ENCODE measurements around the gene TRIM63.

The TRIM63 gene

DNA sequence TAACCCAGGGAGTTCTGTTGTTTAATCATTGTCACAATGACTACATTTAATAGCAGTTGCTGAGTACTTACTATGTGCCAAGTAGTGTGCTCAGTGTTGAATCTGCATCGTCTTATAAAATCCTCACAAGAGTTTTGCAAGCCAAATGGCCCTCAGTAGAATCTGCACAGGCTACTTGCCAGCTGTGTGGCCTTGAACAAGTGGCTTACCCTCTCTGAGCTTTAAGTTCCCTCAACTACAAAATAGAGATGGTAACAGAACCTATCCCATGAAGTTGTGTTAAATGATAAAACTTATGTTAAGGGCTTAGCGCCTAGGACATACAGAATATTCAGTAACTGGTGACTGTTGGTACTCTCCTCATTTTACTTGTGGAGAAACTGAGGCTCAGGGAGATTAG, 12.4 kb downstream of the TRIM63 start:
- Histone ChIP-seq H3K9me3 (ENCODE audit: control insufficient read depth, insufficient read depth, low read length) (no peaks in the 10 kb centered on the region), H3K36me3 (ENCODE audit: insufficient read depth, low read length) (no peaks in the 10 kb centered on the region), H3K4me1 (ENCODE audit: insufficient read depth, low read length) (no peaks in the 10 kb centered on the region), H3K9ac (ENCODE audit: low read depth, low read length) (no peak overlapping the region)

DNA sequence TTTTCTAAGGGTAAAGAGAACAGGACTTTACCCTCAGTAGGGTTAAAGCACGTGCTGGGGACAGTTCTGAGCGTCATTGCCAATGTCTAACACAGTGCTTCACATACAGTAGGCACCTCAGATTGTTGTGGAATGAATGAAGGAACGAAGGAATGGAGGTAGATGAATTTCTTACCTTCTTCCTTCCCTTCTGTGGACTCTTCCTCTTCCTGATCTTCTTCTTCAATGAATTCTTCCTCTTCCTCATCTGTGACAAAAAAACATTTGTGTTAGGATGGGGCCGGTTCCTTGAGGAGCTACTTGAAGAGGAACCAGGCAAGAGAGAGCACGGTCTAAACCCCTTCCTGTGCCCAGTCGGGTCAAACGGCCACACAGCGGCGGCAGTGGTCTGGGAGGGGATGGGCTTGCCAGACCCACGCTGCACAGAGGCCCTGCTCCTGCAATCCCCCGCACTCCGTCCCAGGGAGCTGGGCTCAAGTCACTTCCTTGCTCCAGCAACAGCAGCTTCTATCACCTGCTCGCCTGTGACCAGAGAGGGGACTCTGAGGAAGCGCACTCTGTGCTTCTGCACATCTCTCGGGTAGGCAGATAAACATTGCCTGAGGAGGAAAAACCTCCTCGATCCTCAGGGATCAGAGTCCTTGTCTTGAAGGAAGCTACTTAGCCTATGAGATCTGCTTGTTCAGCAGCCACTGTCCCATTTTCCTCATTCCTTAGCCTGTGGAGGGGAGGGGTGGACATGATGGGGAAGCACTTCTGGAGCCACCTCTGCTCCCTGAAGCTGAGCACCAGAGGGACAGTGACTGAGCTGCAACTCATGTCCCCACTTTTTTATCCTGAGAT, 13.5 kb downstream of the TRIM63 start:
- Histone ChIP-seq H3K9me3 (ENCODE audit: control insufficient read depth, insufficient read depth, low read length) (no peaks in the 10 kb centered on the region), H3K9ac (ENCODE audit: low read depth, low read length) (no peak overlapping the region), H3K36me3 (ENCODE audit: insufficient read depth, low read length) (no peaks in the 10 kb centered on the region), H3K4me1 (ENCODE audit: insufficient read depth, low read length) (no peaks in the 10 kb centered on the region)

DNA sequence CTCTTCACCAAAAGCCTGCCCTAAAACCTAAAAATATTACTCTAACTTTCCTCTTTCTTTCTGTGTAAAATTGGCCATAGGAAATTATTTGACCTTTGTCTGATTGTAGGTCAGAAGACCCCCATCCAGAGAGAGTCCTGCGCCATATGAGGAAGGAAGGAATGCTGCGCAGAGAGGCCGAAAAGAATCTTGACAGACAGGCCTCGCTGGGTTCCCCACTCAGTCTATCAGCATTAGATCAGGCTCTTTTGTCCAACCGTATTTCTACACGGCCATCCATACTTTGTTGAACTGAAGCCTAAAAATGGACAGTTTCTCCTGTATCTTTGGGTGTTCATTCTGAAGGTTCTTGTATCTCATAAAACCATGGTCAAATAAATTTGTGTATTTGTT, 17.2 kb downstream of the TRIM63 start:
- H3K4me1 ChIP-seq (ENCODE audit: insufficient read depth, low read length) = no peaks in the 10 kb centered on the region
- no peaks in the 10 kb centered on the region for H3K9me3 ChIP-seq (ENCODE audit: control insufficient read depth, insufficient read depth, low read length)
- no peaks in the 10 kb centered on the region for H3K36me3 ChIP-seq (ENCODE audit: insufficient read depth, low read length)
- H3K9ac ChIP-seq (ENCODE audit: low read depth, low read length) = no peak overlapping the region

DNA sequence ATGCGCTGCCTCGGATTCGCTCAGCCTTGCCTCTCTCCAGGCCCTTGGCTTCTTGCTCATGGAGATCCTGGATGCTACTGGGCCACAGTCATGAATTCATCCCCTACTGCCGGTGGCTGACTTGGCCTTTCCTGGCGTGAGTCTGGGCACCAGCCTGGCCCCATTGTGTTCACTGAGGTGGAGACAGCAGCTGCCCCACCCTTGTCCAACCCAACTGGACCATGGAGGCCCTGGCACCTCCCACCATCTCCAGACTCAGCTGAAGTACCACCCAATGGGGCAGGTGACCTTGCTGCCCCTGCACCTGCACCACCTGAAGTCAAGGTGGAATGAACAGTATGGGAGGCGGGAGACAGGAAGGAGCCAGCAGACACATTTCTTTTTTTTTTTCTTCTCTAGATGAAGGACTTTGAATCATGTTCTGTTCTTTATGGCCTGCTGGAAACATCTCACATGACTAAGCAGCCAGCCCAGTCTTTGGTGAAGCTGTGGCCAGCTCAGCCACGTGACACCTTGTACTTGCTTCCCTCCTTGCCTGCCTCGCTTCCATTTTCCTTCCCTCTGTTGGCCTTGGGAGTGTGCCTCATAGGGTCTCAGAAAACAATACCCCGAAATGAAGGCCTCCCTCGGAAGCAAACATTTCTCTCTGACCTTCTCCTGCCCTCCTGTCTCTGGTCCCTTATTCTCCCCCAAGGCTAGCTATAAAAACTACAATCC, 17.7 kb downstream of the TRIM63 start:
- H3K9ac ChIP-seq (ENCODE audit: low read depth, low read length) = no peak overlapping the region
- no peaks in the 10 kb centered on the region for H3K36me3 ChIP-seq (ENCODE audit: insufficient read depth, low read length)

DNA sequence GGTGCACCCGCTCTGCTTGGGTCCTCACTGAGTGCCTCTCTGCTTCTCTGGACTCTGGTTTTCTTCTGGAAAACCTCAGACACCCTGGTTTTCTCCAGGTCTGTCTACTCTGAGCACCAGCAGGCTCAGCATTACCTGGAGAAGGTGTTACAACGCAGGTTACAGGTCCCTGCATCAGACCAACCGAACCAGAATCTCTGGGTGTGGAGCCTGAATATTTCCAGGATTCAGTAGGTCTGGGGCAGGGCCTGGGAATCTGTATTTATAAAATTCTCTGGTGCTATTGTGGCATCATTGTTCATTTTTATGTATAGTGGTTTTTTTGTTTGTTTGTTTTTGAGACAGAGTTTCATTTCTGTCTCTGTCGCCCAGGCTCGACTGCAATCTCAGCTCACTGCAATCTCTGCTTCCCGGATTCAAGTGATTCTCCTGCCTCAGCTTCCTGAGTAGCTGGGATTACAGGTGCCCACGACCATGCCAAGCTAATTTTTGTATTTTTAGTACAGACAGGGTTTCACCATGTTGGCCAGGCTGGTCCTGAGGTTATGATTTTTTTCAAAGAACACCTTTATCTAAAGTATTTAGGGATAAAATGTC, 20.1 kb downstream of the TRIM63 start:
- H3K9ac ChIP-seq (ENCODE audit: low read depth, low read length) = no peak overlapping the region
- H3K36me3 ChIP-seq (ENCODE audit: insufficient read depth, low read length) = no peaks in the 10 kb centered on the region
- H3K4me1 ChIP-seq (ENCODE audit: insufficient read depth, low read length) = no peaks in the 10 kb centered on the region
- H3K9me3 ChIP-seq (ENCODE audit: control insufficient read depth, insufficient read depth, low read length) = no peaks in the 10 kb centered on the region

More for the DNA sequence above, 17.7 kb downstream of the TRIM63 start:
- Histone ChIP-seq H3K4me1 (ENCODE audit: insufficient read depth, low read length) (no peaks in the 10 kb centered on the region), H3K9me3 (ENCODE audit: control insufficient read depth, insufficient read depth, low read length) (no peaks in the 10 kb centered on the region)

DNA sequence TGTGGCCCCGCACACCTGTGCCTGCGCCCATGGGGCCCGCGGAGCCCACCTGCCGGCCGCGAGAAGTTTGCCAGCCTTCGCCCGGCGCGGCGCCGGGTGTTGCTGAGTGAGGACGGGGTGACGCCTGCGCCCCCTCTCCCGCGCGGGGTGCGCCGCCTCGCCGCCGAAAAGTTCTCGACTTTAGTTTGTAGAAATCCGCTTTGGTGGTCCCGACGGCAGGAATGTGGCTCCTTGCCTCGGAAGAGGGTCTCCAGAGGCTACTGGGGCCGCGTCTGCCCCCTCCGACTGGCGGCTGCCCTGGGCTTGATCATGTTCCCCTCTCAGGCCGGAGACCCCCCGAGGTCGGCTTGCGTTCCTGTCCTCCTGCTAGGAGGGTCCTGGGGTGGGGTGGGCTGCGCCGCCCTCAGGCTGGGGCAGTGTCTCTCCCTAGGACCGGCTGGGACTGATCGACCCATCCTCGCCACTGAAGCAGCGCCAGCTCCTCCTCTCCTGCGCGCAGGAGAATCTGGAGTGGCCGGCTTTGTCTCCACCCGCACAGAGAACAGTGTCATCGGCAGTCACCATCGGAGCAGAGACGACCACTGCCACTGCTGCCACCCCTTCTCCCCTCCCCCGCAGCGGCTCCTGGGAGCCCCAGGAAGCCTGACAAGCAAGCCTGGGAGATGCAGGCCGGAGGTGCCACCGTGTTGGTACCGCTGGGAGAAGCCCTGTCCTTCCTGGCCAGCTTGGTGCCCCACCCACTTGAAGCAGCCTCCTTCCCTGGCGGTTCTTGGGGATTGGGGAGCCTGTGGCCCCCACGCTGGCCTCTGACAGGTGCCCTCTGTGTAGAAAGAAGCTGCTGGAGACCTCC, 21.0 kb downstream of the TRIM63 start:
- Histone ChIP-seq H3K9me3 (ENCODE audit: control insufficient read depth, insufficient read depth, low read length) (no peaks in the 10 kb centered on the region), H3K4me1 (ENCODE audit: insufficient read depth, low read length) (no peaks in the 10 kb centered on the region), H3K36me3 (ENCODE audit: insufficient read depth, low read length) (no peaks in the 10 kb centered on the region), H3K9ac (ENCODE audit: low read depth, low read length) (peak overlapping the region; percentile 55; the same call in 1 of the 2 replicates)

DNA sequence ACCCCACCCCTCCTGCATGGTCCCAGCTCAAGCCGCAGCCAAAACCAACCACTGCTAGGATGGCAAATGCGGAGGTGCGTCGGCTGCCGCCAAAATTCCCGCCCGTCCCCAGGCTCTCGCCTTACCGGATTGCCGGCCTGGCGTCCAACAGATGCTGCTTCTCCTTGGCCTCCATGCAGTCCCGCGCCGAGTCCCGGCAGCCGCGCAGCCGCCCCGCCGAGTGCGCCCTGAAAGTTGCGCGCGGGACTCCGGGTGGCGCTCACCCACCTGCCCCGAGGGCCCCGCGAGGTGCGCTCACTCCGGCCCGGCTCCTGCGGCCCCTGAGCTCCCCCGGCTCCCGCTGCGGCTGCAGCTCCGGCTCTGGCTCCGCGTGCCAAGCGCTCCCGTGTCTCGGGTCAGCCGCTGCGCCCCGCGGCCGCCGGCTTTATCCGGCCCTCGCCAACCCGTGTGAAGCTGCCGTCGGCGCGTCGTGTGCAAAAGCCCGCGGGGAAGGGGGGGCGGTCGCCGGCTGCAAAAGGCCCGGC, 21.6 kb downstream of the TRIM63 start, which contains the start of gene SLC30A2:
Gene SLC30A2, minus strand, starts transcription at position 397 of the 524 bp plus-strand sequence. Its CDS starts 222 bp downstream, at position 175.
- Histone ChIP-seq H3K9me3 (ENCODE audit: control insufficient read depth, insufficient read depth, low read length) (no peaks in the 10 kb centered on the region), H3K4me1 (ENCODE audit: insufficient read depth, low read length) (no peaks in the 10 kb centered on the region), H3K36me3 (ENCODE audit: insufficient read depth, low read length) (no peaks in the 10 kb centered on the region), H3K9ac (ENCODE audit: low read depth, low read length) (peak within 1 kb of the TSS; percentile 55; the same call in 1 of the 2 replicates)

DNA sequence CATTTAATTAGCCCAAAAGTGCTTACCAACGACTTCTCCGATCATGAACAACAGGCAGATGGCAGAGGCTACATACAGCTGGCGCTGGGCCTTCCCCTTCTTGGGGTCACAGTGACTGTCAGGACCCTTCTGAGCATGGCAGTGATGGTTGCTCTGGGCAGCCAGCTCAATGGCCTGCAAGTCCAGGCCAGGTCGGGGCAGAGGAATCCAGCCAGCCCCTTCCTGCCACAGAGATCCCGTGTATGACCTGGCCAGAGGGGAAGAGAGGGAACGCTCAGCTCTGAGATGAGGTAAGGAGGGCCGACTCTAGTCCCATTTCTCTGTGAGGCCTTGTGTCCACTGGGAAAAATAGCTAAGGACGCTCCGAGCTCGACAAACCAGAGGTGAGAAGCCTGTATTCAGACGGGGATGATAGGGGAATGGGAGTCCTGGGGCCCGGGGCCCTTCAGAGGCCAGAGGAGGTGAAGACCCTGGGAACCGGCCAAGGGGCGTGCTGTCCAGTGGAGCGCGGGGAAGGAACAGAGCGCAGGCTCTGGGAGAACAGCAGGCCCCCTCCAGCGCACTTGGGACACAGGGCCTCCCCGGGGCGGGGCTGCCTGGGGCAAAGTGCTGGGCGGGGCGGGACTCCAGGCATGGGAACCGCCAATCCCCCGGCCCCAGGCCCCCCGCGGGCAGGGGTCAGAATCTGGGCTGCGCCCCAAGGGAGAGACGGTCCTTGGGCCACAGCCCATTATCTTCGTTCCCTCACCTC, 22.3 kb downstream of the TRIM63 start:
- no peaks in the 10 kb centered on the region for H3K36me3 ChIP-seq (ENCODE audit: insufficient read depth, low read length)
- H3K4me1 ChIP-seq (ENCODE audit: insufficient read depth, low read length) = no peaks in the 10 kb centered on the region
- H3K9me3 ChIP-seq (ENCODE audit: control insufficient read depth, insufficient read depth, low read length) = no peaks in the 10 kb centered on the region
- peak overlapping the region; percentile 55; the same call in 1 of the 2 replicates for H3K9ac ChIP-seq (ENCODE audit: low read depth, low read length)

DNA sequence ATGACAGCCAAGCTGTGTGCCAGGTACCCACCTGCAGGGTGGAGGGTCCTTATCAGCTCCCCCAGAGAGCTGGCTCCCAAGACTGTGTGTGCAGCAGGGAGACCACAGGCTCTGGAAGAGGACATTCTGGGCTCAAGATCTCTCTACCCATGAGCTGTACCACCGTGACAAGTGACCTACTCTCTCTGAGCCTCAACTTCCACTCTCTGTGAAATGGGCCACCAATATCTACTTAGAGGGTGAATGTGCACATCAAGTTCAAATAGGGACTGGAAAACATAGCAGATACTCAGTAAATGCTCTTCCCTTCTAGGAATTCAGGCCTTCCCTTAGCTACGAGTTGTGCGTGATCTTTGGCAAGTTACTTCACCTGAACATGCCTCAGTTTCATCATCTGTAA, 23.0 kb downstream of the TRIM63 start:
- Histone ChIP-seq H3K36me3 (ENCODE audit: insufficient read depth, low read length) (no peaks in the 10 kb centered on the region), H3K4me1 (ENCODE audit: insufficient read depth, low read length) (no peaks in the 10 kb centered on the region), H3K9me3 (ENCODE audit: control insufficient read depth, insufficient read depth, low read length) (no peaks in the 10 kb centered on the region), H3K9ac (ENCODE audit: low read depth, low read length) (no peak overlapping the region)

DNA sequence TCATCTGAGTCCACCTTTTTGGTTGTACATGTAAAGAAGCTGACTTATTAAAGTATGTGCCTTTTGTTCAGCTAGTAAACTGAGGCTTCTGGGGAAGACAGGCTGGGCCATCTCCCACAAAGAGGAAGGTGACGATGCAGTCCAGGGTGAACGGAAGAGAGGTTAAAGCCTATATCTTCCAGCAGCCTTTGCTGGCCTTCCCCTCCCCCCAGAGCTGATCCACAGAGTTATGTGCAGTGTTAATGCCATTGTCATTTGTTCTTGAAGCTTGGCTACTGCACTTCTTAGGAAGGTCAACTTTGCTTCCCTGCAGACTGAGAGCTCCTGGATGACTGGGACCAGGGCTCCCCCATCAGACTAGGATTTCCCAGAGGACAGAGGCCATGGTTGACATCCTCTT, 23.7 kb downstream of the TRIM63 start:
- Histone ChIP-seq H3K36me3 (ENCODE audit: insufficient read depth, low read length) (no peaks in the 10 kb centered on the region), H3K9ac (ENCODE audit: low read depth, low read length) (no peak overlapping the region), H3K4me1 (ENCODE audit: insufficient read depth, low read length) (no peaks in the 10 kb centered on the region), H3K9me3 (ENCODE audit: control insufficient read depth, insufficient read depth, low read length) (no peaks in the 10 kb centered on the region)

DNA sequence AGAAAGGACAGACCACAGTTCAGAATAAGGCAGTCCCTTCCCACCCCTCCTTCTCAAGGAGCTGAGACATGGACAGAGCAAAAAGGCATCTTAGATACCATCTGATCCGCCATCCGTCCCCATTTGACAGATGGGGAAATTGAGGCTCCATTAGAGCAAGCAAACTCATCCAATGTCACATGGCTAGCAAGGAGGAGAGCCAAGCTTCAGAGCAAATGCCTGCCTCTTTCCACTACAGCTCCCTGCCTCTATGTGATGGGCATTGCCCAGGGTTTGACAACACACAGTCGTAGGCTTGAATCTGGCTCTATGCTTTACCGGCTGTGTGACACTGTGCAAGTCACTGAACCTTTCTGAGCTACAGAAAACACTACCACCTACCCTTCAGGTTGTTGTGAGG, 25.5 kb downstream of the TRIM63 start:
- Histone ChIP-seq H3K36me3 (ENCODE audit: insufficient read depth, low read length) (no peaks in the 10 kb centered on the region), H3K9ac (ENCODE audit: low read depth, low read length) (no peak overlapping the region; the same call in 1 of the 2 replicates), H3K9me3 (ENCODE audit: control insufficient read depth, insufficient read depth, low read length) (no peaks in the 10 kb centered on the region), H3K4me1 (ENCODE audit: insufficient read depth, low read length) (no peaks in the 10 kb centered on the region)

DNA sequence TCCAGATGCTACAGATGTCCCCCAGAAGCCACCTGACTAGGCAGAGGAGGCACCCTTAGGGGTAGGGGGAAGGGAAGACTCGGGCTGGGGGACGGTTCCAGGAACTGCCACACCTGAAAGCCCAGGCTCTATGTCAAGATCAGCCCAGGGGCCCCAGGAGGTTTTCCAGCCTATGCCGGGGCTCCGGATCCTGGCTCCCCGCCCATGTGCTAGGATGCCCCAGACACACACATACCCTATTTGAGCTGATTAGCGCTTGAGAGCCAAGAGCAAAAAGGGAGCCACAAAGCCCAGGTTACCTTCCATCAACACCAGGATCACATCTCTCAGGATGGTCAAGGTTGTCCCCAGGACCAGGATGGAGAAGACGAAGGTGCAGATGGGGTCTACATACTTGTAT, 26.0 kb downstream of the TRIM63 start:
- Histone ChIP-seq H3K4me1 (ENCODE audit: insufficient read depth, low read length) (no peaks in the 10 kb centered on the region; the same call in 1 of the 2 replicates), H3K9me3 (ENCODE audit: control insufficient read depth, insufficient read depth, low read length) (no peaks in the 10 kb centered on the region), H3K36me3 (ENCODE audit: insufficient read depth, low read length) (no peaks in the 10 kb centered on the region), H3K9ac (ENCODE audit: low read depth, low read length) (no peak overlapping the region)

DNA sequence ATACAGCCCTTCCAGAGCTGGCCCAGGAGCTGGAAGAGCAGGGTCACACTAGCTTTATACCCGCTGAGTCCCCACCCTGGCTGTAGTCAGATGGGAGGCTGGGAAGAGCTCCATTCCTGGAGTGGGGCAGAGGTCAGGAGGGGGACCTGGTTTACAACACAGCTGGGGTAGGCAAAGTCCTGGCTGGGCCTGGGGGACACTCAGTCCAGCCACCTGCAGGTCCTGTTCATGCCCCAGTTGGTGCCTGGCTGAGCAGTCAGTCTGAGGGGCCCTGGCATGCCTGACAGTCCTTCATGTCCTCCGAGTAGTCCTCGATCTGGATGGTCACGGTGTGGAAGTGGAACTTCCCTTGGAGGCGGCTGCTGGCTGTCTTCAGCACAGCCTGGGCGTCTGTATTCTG, 28.5 kb downstream of the TRIM63 start:
- Histone ChIP-seq H3K4me1 (ENCODE audit: insufficient read depth, low read length) (no peaks in the 10 kb centered on the region; the same call in 1 of the 2 replicates), H3K36me3 (ENCODE audit: insufficient read depth, low read length) (no peaks in the 10 kb centered on the region), H3K9ac (ENCODE audit: low read depth, low read length) (no peak overlapping the region), H3K9me3 (ENCODE audit: control insufficient read depth, insufficient read depth, low read length) (no peaks in the 10 kb centered on the region)
